GM11168 (cell line): ENCODE measurements around the gene CHSY1.

Experiments
- in situ Hi-C: fragments of 300-500 bp; cut with MboI; formaldehyde crosslinking; loops from one replicate; pipeline ENCODE4 v1.12.0; 2022; ENCODE audit warnings: low sequenced_read_pairs; ENCODE audit not compliant: unreplicated experiment

Gene CHSY1

GRCh38 chr15:101178479-101178878, 73.4 kb downstream of the CHSY1 start:
- in situ Hi-C loops = no loop called here

GRCh38 chr15:101177866-101178265, 74.0 kb downstream of the CHSY1 start:
- in situ Hi-C loops = no loop called here

GRCh38 chr15:101176625-101177024, 75.2 kb downstream of the CHSY1 start:
- in situ Hi-C loops = no loop called here

- in situ Hi-C loops = no loop called here
Observed at GRCh38 chr15:101175401-101175800, 76.4 kb downstream of the CHSY1 start.

GRCh38 chr15:101174152-101174920, 77.5 kb downstream of the CHSY1 start:
- in situ Hi-C loops = no loop called here

- in situ Hi-C loops = no loop called here
Observed at GRCh38 chr15:101173233-101174119, 78.4 kb downstream of the CHSY1 start.

- in situ Hi-C loops = no loop called here
Observed at GRCh38 chr15:101172501-101173071, 79.3 kb downstream of the CHSY1 start.

GRCh38 chr15:101171954-101172353, 79.9 kb downstream of the CHSY1 start:
- in situ Hi-C loops = no loop called here

- in situ Hi-C loops = no loop called here
Observed at GRCh38 chr15:101170568-101171350, 81.1 kb downstream of the CHSY1 start.

- in situ Hi-C loops = no loop called here
Observed at GRCh38 chr15:101169495-101170071, 82.3 kb downstream of the CHSY1 start.

- in situ Hi-C loops = no loop called here
Observed at GRCh38 chr15:101168898-101169494, 82.9 kb downstream of the CHSY1 start.

GRCh38 chr15:101168463-101168824, 83.4 kb downstream of the CHSY1 start:
- in situ Hi-C loops = no loop called here

- in situ Hi-C loops = no loop called here
Observed at GRCh38 chr15:101167753-101168462, 83.9 kb downstream of the CHSY1 start.

- in situ Hi-C loops = no loop called here
Observed at GRCh38 chr15:101167411-101167752, 84.5 kb downstream of the CHSY1 start.

GRCh38 chr15:101165905-101166471, 85.9 kb downstream of the CHSY1 start:
- in situ Hi-C loops = no loop called here

GRCh38 chr15:101162701-101163483, 89.0 kb downstream of the CHSY1 start:
- in situ Hi-C loops = no loop called here

- in situ Hi-C loops = no loop called here
Observed at GRCh38 chr15:101161656-101162055, 90.2 kb downstream of the CHSY1 start.
